Activated CD8-positive, alpha-beta memory T cell treated with anti-CD3 and anti-CD28 coated beads, Interleukin-2, amount 50 U/mL, for 4 hours (primary cell): Measurements from ENCODE around the gene PODXL2.
"Not testable (repeated sequence)": the region's sequence is repeated elsewhere in the genome, so short reads cannot be mapped to it uniquely, and the experiment has no call there.

Source experiments
- DNase-seq: peaks from one replicate; pipeline ENCODE4 v3.0.0-alpha.2; 2020

The PODXL2 gene

DNA sequence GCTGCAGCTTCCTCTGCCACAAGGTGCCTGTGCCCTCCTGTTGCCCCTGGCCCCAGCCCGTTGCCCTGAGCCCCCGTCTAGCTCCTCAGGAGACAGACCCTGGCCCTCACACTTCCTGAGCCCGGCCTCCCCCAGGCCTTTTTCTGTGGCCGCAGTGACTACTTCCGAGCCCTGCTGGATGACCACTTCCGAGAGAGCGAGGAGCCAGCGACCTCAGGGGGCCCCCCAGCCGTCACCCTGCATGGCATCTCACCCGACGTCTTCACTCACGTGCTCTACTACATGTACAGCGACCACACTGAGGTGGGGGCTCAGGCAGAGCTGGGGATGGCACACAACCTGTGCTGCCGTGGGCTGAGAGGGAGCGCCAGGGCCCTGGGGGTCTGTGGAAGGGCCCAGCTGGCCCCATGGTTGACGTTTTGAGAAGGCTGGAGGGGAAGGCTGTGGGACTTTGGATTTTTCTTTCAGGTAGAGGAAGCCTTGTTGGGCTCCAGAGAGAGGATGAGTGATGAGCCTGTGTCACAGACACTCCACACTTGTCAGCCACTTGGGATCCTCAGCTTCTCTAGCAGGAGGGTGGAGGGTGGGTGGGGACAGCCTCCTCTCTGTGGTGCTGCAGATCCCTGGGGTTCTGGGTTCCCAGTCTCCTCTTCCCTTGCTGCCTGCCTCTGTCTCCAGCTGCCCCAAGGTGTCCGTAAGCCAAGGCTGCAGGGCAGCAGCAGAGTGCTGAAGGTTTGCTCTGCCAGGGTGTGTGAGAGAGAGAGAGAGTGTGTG is 48.7 kb downstream of the PODXL2 start:
- no peak for DNase-seq

DNA sequence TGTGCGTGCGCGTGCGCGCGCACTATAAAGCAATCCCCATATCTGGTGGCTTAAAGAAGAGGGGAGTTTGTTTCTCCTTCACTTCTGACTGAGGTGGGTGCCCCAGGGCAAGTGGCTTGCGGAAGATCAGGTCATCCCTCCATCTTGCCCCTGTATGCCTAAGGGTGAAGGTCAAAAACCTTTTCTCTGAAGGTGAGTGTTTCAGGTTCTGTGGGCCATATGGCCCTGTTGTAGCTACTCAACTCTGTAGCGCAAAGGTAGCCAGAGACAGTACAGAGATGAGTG is 49.3 kb downstream of the PODXL2 start:
- DNase-seq, result no peak

DNA sequence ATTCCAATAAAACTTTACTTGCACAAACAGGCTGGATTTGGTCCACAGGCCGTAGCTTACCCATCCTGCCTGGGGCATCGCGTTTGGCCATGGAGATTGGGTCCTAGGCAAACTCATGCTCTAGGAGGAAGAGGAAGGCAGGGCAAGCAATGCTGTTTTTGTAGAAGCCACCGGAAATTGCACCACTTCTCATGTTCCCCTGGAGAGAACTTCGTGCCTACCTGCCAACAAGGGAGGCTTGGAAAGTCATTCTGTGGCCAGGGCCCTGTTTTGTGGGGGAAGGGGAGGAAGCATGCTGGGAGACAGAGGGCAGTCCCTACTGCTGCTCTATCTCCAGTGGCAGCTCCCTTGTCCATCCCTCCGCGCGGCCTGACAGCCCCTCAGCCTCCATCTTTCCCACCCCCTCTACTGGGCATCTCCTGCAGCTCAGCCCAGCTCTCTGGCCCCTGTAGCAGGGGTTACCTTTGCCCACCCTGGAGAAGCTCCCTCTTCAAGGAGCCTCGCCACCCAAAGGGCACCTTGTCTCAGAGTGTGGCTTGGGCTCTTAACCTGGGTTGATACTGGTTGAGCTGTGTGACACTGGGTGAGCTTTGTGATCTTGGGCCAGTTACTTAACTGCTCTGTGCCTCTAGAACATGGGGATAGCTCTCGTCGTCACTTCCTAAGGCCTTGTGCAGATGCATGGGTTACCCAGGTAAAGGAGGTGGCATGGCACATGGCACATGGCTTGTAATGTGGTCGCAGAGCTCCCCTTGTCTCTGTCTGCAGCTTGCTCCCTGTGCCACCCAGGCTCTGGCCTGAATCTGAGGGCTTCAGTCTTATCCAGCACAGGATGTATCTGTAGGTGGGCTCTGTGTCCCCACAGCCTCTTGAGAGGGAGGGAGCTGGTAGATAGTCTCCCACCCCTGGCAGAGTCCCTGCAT is 49.9 kb downstream of the PODXL2 start:
- no peak for DNase-seq

DNA sequence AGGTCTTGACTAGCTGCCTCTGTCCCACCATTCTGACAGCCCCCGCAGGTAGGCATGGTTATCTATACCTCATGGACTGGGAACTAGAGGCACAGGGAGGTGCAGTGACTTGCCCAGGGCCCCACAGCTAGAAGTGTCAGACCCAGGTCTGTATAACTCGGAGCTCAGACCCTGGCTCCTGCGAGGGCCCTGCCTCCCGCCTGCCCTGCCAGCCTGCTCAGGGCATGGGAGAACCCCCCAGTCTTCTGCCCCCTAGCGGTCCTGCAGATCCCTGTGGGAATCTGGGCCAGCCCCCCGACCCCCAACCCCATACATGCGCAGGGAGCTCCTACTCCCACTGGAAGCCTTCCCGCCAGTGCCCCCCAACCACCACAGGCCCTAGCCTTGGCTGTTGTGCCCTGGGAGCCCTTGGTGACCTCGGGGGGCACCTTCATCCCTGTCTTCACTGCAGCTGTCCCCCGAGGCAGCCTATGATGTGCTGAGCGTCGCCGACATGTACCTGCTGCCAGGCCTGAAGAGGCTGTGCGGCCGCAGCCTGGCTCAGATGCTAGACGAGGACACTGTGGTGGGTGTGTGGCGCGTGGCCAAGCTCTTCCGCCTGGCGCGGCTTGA is 50.7 kb downstream of the PODXL2 start:
- no peak for DNase-seq

DNA sequence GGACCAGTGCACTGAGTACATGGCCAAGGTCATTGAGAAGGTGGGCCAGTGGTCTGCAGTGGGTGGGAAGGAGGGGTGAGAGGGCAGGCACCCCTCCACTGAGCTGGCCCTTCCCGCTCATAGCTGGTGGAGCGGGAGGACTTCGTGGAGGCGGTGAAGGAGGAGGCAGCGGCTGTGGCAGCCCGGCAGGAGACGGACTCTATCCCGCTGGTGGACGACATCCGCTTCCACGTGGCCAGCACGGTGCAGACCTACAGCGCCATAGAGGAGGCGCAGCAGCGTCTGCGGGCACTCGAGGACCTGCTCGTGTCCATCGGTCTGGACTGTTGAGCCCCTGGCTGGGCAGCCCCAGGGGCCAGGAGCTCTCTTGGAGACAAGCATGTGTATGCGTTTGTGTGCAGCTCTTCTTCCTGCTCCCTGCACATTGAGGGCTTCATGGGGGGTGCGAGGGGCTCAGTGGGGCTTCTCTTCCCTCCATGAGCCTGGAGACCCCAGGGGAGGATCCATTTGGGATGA is 51.2 kb downstream of the PODXL2 start:
- no peak for DNase-seq

DNA sequence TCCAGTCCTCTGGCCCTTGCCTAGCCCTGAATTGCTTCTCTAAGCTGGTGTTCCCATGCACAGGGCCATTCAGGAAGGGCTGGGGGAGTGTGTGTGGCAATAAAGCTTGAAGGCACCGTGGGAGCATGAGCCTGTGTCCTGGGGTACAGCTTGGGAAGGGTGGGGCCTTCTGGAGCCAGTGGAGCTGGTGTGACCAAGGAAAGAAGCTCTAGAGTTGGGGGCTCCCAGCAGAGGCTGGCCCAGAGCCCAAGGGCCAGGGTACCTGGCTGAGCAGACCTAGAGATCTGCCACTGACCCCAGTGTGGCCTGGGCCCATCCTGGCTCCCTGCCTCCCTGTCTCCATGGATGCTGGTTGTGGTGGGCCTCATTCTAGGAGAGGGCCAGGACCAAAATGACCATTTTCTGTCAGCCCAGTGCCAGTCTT is 51.8 kb downstream of the PODXL2 start:
- no peak for DNase-seq

DNA sequence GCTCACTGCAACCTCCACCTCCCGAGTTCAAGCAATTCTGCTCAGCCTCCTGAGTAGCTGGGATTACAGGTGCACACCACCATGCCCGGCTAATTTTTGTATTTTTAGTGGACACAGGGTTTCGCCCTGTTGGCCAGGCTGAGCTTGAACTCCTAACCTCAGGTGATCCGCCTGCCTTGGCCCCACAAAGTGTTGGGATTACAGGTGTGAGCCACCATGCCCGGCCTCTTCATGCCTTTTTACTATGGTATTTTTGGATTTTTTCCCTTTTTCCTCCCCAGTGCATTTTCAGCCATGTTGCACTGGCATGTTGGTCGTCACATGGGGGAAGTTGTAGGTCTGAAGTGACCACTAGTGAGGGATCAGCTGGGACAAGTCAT is 53.2 kb downstream of the PODXL2 start:
- DNase-seq, result not testable (repeated sequence)

DNA sequence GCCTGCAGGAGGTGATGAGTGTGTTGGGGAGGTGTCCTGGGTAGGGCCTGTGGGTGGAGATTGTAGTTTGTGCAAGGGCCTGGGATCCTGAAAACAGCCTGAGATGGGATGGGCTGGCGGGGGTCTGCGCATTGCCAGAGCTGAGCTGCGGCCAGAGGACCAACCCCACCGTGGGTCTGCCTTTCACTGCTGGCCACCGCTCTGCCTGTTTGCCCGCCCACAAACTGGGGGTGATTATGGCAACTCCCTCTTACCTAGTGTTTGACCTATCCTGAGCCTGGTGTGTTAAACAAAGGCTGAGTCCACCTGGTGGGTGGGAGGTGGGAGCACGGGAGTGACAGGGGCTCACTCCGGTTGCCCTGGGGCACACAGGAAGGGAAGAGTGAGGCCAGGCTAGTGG is 53.6 kb downstream of the PODXL2 start:
- no peak for DNase-seq

DNA sequence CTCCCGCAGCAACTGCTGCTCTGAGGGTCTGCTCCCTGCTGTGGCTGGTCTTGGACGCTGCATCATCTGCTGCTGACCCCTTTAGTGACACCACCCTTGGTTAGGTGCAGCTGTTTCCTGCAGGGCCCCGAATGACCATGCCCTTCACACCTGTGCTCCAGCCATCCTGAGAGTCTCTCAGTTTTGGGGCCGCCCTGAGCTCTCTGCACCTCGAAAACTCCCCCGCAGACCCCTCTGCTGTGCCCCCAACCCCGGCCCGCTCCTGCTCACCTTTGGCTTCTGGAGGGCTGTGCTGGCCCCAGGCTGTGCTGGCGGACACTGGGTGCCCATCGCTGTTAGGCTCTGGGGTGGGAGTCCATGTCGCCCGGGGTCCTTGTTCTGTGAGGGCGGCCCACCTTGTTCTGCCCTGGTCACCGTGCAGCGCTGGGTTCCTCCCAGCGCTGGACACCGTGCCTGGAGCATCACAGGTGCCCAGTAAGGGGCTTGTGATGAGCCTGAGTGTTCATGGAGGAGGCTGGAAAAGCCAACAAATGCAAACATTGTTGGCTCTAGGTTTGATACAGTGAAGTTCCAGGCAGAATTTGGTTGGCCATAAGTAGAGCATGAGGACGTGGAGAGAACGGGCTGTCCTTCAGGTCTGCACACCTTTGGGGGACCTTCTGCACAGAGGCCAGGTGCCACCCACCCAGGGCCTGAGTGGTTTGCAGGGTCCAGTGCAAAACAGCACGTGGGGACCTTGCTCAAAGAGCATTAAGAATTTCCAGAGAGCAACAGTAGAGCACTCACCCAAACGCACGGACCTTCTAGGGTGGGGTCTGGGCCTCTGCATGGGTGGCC is 56.1 kb downstream of the PODXL2 start:
- DNase-seq, result no peak

DNA sequence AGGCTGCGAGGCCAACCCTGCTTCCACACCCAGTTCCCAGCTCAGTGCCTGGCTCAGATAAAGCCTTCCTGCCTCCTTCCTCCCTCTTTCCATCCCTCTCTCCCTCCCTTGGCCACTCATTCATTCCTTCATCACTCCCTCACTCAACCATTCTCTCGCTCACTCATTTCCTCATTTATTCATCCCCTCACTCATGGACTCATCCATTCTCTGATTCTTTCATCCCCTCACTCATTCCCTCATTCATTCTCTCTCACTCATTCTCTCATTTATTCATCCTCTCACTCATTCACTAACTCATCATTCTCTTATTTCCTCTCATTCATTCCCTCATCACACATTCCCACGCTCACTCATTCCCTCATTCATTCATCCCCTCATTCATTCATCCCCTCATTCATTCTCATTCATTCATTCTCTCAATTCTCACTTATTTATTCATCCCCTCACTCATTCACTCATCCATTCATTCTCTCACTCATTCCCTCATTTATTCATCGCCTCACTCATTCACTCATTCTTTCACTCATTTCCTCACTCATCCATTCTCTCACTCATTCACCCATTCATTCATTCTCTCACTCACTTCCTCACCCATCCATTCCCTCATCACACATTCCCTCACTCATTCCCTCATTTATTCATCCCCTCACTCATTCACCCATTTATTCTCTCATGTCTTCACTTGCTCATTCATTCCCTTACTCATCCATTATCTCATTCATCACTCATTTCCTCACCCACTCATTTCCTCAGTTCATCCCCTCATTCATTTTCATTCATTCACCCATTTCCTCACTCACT is 56.9 kb downstream of the PODXL2 start:
- DNase-seq, result no peak

DNA sequence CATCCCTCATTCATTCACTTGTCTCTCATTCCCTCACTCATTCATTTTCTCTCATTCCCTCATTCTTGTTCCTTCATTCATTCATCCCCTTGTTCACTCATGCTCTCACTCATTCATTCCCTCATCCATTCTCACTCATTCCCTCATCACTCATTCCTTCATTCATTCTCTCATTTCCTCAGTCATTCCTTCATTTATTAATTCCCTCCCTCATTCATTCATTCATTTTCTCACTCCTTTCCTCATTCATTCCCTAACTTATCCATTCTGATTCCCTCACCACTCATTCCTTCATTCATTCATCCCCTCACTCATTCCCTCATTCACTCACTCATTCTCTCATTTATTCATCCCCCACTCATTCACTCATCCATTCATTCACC is 57.5 kb downstream of the PODXL2 start:
- DNase-seq, result no peak

DNA sequence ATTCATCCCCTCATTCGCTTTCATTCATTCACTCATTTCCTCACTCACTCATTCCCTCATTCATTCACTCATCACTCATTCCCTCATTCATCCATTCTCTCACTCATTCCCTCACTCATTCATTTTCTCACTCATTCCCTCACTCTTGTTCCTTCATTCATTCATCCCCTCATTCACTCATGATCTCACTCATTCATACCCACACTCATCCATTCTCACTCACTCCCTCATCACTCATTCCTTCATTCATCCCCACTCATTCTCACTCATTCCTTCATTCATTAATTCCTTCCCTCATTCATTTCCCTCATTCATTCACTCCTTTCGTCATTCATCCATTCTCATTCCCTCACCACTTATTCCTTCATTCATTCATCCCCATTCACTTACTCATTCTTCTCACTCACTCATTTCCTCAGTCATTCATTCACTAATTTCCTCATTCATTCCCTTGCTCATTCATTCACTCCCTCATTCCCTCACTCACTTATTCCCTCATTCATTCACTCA is 58.3 kb downstream of the PODXL2 start:
- no peak for DNase-seq

DNA sequence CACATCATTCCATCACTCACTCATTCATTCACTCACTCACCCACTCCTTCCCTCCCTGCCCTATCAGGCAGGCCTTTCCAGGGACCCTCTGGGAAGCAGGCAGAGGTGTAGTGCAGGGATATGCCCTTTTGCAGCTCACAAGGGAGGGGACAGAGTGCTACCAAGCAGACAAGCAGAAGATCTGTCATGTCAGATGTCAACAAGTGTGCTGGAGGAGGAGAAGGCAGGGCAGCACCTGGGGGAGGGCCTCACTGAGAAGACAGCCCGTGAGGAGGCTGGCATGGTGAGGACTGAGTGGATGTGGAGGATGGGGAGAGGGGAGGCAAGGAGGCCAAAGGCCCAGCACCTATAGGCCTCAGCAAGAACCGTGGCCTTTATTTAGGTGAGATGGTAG is 59.0 kb downstream of the PODXL2 start:
- no peak for DNase-seq

DNA sequence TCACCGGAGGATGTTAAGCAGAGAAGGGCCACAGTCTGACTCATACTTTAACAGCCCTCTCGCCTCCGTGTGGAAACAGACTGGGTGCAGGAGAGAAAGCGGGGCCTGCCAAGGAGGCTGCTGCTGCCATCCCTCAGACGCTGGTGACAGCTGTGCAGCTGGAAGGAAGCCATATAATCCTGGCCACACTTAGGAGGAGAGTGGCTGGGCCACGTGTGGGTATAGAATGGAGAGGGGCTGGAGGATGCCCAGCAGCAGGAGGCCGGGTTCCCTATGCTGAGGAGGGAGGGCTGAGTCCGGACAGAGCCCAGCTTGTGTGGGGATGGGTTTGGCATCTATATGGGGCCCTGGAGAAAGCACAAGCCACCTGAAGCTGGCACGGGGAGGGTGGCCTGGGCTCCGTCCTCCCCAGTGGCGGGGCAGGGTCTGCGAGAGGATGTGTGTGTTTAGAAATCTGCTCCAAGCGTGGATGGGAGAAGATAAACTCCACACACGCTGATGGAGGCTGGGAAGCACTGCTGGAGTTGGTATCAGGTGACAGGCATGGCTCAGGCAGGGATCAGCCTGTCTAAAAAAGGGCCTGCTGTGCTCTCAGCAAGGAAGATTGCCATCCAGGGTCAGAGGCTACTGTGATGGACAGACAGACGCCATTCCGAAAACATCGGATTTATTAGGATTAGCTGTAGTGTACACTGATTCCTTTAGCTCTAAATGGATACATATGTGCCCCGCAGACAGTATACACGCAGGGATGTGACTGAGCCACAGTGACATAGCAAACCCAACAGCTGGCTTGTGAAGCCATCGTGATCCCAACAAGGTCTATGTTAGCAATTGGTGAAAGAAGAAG is 59.7 kb downstream of the PODXL2 start:
- no peak for DNase-seq

DNA sequence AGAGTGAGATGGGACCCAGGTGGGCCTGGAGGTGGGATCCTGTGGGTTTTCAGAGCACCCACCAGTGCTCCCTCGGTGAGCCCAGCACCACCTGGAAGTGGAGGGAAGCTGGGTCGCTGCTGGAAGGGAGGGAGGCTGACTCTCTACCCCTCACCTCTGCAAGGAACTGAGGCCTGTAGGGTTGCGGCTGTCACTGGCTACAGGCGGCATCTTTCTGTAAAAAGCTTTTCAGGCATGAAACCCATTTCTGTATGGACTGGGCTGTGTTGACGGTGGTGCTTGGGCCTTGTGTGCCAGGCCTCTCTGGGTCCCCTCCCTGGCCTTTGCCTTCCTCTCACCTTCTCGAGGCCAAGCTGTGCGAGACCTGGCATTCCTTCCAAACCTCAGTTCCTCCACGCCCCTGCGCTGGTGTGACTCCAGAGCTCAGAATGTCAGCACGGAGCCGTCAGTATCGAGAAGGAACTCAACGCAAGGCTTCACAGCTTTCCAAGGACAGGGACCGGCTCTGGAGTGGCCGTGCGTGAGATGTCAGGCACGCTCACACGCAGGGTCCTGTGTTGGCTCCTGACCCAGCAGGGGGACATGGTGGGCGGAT is 60.4 kb downstream of the PODXL2 start:
- no peak for DNase-seq

DNA sequence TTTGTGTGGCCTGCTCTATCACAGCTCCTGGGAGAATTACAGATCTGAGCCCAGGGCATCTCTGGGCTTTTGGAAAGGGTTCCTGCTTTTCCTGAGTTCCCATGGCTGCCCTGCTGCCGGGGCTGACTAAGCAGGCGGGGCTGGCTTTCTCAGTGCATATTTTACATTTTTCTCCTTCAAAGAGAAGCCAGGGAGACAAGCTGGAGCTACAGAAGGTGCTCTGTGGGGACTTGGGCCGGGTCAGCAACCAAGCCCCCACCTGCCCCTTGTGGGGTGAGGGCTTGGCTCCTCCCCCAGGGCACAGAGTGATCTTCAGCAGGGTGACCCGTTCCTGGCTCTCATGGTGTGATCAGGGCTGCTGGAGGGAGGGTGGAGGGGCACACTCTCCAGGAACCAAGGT is 61.1 kb downstream of the PODXL2 start:
- no peak for DNase-seq

DNA sequence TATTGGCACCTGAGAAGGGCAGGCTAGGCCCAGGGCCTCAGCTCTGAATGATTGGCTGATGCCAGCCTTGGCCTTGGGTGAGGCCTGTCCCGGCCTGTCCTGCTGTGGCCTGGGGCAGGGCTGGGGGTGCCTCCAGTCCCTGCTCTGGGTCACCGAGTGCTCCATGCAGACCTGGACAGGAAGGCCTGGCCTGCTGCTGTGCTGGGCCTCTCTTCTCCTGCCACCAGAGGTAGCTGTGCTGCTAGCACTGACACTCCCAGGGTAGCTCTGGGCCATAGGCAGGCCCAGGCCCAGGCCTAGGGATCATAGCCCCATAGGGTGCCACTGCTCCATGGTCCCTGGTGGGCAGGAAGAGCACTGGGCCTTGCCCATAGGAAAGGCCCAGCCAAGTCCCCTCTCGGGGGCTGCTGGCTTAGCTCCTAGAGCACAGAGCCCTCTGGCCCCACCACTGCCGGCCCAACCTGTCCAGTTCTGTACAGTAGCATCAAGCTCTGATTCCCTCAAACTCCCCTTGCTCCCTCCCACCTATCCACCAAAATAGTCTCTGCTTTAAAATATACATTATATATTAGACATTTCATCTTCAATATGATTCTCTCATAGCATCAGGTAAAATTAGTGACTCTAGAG is 62.0 kb downstream of the PODXL2 start:
- no peak for DNase-seq

DNA sequence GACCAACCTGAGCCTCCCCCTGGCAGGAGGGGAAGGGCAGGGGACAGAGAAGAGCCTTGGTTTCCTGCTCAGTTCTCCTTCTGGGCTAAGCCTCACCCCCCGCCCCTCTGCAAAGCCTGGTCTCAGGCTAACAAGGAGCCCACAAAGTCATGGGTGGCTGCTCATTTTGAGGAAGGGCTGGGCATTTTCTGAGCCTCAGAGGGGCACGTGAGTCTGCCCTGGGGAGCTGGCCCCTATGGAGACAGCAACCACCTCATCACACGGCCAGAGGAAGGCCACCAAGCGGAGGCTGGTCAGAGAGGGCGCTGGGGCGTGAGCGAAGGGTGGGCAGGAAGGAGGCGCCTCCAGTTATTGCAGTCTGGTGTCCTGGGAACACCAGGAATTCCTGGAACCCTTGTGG is 62.5 kb downstream of the PODXL2 start:
- no peak for DNase-seq

DNA sequence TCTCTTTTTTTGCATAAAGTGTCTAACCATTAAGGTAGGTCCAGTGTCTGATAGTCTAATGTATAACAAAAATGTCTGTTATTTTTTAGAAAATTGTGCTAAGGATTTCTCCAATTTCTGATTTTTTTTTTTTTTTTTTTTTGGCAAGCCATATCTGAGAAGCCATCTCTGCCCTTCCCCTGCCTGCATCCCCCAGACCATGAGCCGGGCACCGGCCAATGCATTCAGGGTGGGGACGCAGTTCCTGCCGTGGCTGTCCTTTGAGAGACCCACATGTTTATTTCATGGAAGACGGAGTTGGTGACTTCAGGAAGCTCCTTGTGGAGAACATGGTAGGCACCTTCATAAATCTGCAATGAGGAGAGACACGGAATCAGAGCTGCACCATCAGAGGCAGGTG is 63.0 kb downstream of the PODXL2 start:
- DNase-seq, result no peak
